NCI-H748 (cell line): Measurements from ENCODE around the gene MZB1.

Experiments
- DNase-seq: peaks from one replicate; lab custom pipeline; 2025; ENCODE audit not compliant: unreplicated experiment; lab: John Stamatoyannopoulos, UW

The MZB1 gene, protein sequence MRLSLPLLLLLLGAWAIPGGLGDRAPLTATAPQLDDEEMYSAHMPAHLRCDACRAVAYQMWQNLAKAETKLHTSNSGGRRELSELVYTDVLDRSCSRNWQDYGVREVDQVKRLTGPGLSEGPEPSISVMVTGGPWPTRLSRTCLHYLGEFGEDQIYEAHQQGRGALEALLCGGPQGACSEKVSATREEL

DNA sequence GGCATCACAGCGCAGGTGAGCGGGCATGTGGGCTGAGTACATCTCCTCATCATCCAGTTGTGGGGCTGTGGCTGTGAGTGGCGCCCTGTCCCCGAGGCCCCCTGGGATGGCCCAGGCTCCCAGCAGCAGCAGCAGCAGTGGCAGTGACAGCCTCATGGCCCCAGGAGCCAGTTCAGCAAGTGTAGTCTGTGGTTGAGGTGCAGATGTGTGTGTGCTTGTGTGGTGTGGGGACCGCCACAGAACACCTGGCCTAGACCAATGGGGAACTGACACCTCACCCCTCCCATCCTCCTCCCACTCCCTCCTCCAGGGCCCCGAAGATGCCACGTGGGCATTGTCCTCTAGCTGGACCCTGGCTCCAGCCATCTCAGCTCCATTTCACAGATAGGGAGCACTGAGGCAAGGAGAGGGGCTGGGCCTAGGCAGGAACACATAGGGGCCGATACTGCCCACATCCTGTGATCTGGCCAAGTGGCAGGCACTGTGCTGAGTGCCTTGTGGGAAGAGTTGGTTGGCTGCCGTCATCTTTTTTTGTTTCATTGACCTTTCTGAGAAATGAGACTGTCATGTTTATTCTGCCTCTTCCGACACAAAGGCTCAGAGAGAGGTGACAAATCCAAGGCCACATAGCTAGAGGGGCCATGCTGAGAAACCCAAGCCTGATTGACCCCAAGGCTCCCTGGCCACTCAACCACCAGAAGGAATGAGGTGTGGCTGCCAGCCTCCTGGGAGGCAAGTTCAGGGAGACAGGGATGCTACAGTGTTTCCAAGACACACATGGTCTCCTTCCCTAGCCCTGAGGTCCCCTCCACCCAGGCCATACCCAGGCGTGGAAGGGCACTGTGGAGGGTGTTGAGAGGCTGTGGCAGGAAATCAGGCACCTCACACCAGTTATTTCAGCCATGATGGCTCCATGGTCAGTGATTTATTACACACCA, at the start of gene MZB1:
TSS of gene MZB1 (minus strand) at position 213 of the 938 bp plus-strand sequence. CDS start at position 156, 57 bp downstream.
- DNase-seq, result no peak

DNA sequence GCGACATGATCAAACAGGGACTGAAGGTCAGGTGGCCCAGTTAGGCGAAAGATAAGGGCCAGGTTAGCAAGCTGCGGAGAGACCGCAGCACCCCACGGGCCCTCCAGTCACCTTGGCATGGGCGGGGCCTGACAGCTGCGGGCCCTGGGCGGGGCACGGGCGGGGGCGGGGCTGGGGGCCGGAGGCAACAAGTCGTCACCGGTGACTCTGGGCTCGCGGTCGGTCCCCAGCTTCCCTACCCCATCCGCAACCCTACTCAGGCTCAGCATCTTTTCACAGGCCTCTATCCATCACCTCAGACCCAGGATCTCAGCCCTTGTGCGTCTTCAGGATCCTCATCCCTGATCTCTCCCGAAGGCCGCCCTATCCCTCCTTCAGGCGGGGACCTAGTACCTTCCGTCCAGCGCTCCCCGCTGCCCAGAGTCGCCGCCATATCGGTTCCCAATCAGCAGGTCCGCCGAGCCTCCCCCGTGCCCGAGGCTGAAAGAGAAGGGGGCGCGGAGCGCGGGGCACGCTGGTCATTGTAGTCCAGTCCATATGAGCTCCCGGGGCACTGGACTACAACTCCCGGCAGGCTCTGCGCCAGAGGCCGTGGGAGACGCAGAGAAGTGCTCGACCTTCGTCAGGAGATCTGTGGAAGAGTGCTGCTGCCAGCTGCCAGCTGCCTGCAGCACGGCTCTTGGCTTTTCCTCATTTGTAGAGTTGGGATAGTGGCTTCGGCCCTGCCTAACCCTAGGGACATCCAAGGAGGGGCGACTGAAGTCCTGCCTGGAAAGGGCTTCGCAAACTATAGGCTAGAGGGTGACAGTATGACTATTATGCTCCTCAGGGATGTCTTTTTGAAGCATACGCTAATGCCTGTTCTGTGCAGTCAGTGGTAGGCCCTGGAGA, 49.5 kb upstream of the MZB1 start, which contains the start of gene DNAJC18:
TSS of gene DNAJC18 (minus strand) at position 513 of the 891 bp plus-strand sequence. CDS start at position 433, 80 bp downstream.
- peak; percentile 97 for DNase-seq

DNA sequence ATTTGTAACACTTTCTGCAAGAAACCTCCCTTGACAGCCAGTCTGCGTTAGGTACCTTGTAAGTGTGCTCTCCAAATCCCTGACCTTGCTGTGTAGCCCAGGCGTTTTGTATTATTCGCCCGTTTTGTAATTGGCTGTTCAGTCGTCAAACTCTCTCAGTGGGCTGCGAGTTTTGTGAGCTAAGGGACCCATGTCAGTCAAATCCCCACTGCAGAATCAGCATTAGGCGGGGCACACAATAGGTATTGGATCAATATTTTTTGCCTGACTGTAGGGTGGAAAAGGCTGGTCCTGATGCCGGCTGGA, 48.9 kb upstream of the MZB1 start:
- no peak for DNase-seq

DNA sequence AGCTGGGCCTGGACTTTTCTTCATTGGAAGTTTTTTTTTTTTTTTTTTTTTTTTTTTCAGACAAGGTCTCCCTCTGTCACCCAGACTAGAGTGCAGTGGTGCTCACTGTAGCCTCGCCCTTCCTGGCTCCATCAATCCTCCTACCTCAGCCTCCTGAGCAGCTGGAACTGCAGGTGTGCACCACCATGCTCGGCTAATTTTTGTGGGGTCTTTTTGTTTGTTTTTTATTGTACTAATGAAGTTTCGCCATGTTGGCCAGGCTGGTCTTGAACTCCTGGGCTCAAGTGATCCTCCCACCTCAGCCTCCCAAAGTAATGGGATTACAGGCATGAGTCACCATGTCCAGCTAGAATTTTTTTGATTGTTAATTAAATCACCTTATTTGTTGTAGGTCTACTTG, 46.0 kb upstream of the MZB1 start:
- no peak for DNase-seq

DNA sequence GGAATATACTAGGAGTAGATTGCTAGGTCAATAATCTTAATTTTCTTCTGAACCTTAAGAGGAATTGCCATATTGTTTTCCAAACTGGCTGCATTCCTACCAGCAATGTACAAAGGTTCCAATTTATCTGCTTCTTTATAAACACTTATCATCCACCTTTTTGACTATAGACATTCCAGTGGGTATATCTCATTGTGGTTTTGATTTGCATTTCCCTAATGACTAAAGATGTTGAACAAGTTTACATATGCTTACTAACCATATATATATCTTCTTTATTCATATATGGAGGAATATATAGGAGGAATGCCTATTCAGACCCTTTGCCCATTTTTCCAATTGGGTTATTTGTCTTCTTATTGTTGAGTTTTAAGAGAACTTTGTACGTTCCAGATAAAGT, 42.0 kb upstream of the MZB1 start:
- no peak for DNase-seq

DNA sequence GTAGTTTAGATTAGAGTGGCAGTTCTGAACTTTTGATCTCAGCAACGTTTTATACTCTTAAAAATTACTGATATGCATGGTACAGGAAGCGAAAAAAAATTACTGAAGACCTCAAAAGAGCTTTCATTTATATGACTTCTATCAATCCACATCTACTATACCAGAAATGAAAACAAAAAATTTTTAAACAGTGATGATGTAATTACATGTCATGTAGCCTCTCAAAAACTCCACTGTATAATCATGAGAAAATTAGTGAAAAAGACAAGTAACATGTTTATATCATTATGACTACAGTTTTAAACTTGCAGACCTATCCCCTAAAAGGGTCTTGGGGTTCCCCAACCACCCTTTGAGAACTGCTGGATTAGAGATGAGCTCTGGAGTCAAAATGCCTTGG, 40.3 kb upstream of the MZB1 start:
- no peak for DNase-seq

DNA sequence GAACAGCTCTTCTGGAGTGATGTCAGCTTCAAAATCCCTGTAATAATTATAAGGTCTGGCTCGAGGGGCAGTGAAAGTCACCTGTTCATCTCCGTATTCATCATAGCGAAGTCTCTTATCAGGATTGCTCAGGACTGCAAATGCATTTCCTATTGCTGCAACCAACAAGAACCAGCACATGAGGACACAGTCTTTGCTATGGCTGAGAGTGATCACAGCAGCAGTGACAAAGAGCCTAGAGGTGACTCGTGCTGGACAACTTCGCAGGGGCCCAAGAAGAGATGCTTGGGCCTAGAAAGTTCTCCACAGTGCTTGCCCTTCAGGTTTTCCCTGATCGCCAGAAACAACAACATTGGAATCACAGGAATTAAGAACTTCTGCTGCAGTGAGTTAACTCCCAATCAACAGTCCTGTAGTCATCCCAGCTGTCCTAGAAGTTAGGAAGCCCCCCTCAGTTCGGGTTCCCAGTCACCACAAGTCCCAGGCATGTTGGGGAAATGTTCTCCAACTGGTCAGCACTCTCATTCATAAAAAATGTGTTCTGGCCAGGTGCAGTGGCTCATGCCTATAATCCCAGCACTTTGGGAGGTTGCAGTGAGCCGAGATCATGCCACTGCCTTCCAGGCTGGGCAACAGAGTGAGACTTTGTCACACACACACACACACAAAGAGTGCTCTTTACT, 36.6 kb upstream of the MZB1 start:
- no peak for DNase-seq

DNA sequence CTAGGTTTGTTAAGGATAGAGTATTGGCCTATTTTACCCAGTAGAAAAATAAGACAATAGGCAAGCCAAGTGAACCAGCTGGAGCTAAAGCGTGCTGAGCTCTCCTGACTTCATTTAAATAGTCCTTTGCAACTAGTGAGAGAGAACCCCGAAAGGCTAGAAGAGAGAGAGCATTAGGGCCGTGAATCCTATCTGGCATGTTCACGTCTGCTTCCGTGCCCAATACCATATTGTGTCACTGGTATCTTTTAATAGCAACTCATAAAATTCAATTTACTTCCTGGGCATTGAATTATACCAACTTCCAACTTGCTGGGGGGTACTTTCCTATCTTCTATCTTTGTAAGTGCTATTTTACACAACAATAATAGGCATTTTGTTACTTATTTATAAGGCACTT, 35.8 kb upstream of the MZB1 start:
- DNase-seq, result no peak

DNA sequence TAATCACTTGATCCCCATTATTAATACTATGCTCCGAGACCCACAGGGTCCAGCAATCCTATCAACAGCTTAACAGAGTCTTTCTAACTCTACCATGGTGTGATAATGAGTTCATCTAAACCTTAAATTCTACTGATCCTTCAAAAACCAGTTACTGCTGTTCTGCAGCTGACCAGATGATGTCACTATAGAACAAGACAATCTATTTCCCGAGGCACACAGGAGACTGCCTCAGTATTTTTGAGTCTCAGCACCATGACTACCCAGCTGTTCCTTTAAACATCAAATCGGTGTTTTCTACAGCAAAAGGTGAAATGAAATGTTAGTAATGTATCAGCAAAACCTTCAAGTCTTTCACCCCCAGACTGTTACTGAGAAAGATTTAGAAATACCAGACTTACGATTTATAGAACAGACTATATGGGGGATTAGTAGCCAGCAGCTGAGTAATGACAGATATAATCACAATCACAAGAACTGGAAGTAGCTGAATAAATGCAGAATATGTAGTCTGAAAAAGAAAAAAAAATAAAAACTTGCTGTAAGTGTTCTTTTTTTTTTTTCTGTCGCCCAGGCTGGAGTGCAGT, 32.7 kb upstream of the MZB1 start:
- DNase-seq, result peak; percentile 64

DNA sequence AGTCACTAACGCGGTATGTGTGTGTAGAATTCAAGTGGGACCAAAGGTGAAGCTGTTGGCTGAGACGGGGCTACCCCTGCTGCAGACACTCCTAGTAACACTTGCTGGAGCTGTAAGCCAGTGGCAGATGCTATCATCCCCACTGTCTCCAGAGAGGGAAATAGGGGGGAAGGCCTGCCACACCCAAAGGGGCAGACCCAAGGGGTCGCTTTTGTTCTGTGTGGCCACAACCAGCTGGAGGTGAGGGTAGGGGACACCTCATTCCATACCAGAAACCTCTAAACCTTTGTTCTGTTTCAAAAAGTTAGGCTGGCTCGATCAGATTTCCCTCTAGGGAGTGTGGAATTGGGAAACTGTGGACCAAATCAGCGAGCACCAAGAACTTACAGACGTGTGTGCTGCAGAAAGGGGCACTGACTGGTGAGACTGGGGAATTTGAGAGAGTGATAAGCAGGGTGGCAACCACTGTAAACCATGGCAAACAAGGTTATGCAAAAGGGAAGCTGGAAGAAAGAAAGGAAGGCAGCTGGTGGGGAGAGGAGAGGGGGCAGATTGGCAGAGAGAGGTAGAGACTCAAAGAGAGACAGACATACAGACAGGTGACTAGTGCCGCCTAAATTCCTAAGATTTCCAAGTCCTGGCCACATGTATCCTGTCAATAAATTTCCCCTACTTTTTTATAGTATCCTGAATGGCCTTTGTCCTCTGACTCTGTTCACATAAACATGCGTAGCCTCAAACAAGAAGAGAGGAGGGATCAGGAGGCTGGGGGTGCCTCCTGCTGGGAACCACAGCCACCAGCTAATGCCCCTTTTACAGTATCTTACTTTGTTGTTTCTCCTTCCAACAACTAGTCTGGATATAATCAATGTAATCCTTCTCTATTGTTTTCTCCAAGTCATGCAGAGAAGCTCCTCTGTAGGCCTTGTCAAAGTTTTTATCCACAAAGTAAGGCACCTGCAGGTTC, 29.8 kb upstream of the MZB1 start:
- DNase-seq, result no peak

DNA sequence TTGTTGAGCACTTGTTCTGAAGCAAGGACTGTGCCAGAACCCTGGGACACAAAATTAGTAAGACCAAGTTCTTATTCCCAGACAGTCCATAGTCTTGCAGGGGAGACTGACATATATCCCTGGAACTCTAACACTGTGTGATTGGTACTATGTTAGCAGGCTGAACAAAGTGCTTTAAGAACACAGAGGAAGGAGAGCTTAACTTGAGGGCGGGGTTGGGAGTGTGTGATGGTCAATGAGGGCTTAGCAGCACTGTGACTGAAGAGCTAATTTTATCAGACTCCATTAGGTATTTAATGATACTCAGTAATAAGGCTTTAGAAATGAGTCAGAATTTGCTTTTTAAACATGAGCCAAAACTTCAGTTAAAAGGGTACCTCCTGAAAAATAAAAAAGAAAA, 29.1 kb upstream of the MZB1 start:
- no peak for DNase-seq

DNA sequence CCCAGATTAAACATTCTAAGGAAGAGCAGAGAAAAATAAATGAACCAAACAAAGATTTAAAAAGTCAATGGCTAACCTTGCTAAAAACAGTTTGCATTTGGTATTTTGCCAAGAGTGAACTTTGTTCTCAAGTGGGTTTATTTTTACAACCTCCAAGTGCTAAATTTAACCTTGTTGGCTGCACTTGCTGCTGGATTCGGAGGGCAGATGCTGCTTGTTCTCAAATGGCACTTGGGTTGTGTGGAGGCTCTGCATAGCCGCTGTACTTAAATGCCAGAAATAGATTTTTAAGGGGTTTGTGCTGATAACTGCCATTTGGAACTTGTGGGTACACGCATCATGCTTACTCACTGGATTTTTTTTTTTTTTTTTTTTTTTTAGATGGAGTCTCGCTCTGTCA, 27.5 kb upstream of the MZB1 start:
- DNase-seq, result no peak

DNA sequence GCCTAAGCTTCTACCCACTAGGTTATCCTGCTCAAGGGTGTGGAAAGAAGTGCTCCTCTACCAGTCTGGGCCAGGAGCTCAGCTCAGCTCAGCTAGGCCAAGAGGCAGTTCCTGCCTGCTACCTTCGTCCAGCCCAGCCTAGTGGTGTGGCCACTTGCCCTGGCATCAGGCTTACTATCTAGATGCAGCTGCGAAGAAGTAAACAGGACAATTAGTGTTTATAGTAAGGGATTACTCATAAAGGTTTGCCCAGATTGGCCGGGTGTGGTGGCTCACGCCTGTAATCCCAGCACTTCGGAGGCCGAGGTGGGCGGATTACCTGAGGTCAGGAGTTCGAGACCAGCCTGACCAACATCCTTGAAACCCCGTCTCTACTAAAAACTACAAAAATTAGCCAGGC, 26.9 kb upstream of the MZB1 start:
- no peak for DNase-seq

DNA sequence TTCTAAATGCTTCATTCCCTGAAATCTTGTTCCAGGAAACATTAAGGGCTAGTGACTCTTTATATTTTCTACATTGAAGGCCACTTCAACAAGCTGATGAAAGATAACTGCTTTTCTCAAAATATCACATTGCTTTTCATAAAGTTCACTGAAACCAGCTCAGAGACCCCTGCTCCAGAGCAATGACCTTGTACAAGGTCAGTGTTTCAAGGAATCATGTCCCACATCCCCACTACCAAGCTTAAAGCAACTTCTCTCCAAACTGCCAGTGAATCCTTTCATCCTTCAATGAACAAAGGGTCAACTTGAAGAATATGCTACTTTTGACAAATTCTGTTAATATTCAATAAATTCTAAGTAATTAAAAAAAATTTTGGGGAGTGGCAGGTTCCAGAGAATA, 26.2 kb upstream of the MZB1 start:
- DNase-seq, result no peak

DNA sequence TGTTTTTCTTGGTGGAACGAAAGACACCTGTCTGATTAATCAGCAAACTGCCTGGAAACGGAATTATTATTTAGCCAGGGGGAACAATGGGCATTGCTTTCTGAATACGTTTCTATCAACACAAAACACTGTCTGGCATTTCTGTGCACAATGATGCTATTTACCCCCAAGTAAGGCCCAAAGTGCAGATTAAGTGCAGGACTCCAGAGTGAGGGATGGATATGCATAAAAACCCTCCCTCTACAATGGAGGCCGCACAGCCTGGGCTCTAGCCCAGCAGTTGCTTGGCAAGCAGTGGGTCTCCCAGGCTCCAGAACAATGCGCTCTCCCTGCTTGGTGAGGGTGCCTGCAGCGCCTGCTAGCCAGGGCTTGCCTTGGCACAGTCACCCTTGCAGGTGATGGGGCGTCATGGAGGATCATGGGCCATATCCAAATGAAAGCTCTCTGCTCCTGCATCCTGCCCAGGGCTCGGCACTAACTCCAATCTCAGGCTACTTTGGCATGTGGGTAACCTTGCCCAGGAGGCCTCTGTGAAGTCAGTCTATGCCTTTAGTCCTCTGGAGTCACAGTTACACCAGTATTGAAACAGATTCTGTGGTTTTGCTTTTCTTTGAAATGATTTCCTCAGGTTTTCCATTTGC, 25.6 kb upstream of the MZB1 start:
- DNase-seq, result no peak

DNA sequence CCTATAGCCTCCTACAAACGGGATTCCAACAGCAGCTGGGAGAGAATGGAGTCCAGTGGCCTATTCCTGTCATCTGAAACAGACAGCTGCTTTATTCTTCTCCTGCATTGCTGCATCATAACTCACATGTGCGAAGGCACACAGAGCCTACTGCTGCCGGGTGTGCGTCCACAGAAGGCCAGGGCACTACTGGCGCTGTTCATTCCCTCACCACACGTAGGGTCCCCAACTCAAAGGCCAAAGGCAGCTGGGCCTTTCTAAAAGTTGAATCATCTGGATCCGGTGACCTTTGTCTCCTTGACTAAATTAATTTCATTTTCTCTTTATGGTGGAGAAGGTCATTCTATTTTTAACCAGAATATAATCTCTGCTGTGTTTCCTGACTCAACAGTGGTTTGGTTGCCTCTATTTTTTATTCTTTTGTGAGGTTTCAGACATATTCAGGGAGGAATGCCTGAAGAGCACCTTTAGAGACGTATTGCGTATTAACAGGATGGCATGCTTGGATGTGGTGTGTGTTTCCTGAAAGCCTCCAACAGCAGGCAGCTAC, 24.9 kb upstream of the MZB1 start:
- no peak for DNase-seq

DNA sequence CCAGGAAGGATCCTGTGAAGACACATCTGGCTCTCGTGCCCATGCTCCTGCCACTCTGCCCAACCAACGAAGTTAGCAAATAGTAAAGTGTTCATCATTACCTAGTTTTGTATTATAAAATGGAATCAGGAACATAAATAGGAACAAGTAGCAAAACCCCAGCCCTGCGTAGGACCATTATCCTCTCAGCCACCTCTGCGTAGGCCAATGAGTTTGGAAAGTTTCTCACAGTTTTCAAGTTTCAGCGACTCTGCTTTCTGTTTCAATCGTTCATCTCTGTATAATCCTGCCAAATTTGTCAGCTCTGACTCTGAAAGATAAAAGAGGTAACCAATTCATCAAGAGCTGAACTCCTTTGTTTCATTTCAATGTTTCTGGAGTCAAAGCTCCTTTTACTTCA, 24.2 kb upstream of the MZB1 start:
- DNase-seq, result no peak

DNA sequence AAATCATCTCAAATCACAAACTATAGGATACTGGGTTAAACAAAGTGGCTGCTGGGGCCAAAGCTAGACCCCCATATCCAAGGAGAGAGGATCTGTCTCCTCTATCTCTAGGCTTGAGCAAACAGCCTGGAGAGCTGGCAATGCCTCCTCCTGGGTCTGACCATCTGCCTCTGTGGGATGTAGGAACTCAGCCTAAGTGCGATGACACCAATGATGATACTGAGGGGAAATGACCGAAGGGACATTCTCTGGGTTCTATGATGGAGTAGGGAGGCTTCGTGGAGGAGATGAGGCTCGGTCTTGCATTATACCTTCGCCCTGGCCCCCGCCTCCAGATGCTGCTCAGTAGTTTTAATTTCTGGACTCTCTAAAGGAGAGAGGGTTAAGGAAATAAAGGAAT, 23.4 kb upstream of the MZB1 start:
- DNase-seq, result no peak
